ENCODE measurements around the gene EN1.

The EN1 gene

DNA sequence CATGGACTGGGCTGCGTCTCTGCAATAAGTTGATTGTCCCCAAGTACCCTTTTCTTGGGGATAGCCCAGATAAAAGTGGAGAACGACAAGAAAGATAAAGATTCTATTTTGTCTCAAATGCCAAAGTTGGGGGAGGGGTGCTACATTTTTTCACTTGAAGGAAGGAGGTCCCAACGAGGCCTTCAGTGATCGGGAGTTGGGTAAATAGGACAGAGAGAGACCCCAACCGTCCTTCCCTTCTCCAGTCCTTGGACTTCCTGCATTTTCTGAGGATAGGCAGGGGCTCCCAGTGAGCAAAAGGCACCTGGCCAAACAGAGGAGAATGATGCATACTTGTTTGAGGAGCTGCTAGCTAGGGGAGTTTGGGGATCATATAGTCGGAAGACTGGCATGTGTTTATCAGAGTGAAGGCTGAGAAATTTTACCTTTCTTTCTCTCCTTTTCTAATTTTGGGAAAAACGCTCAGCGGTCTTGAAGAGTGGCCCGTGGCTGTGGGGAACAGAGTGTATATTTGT is 3.5 kb upstream of the EN1 start:
- H3K27ac ChIP-seq, result no peak overlapping the region
- TF ChIP-seq ZFX (IDR thresholded peaks at IDR 0.05), result no peak
- TF ChIP-seq, protein P1, sequence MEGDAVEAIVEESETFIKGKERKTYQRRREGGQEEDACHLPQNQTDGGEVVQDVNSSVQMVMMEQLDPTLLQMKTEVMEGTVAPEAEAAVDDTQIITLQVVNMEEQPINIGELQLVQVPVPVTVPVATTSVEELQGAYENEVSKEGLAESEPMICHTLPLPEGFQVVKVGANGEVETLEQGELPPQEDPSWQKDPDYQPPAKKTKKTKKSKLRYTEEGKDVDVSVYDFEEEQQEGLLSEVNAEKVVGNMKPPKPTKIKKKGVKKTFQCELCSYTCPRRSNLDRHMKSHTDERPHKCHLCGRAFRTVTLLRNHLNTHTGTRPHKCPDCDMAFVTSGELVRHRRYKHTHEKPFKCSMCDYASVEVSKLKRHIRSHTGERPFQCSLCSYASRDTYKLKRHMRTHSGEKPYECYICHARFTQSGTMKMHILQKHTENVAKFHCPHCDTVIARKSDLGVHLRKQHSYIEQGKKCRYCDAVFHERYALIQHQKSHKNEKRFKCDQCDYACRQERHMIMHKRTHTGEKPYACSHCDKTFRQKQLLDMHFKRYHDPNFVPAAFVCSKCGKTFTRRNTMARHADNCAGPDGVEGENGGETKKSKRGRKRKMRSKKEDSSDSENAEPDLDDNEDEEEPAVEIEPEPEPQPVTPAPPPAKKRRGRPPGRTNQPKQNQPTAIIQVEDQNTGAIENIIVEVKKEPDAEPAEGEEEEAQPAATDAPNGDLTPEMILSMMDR (conservative IDR thresholded peaks at IDR 0.05), result no peak

DNA sequence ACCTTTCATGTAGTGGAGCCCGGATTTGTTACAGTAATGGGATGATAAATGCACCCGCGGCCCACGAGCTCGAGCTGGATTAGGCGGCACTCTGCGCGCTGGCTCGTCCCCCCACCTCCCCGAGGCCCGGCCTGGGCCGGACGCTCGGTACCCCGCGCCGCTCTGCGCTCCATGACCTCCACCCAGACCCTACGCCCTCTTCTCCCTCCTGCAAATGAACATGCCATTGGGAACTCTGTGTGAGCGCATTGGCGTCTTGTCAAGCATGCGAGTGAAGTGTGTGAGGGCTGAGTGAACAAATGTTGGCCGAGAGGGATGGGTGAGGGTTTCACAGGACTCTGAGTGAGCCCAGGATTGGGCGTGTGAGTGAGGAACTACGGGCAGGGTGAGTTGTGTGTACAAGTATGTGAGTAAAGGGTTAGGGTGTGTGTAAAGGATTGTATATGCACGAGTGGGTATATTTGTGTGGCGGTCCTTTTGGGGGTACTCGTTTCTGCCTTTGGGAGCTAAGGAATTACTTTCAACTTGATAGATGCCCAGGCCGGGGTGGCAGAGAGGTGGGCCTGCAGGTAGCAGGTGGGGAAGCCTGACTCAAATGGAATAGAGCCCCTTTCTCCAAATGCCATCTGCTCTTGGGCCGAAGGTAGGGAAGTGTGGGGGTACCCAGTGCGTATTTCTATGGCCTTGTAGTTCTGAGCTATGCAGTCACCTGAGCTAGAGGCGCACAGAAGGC is 2.9 kb upstream of the EN1 start:
- TF ChIP-seq, protein P1 (conservative IDR thresholded peaks at IDR 0.05), result no peak
- TF ChIP-seq ZFX (IDR thresholded peaks at IDR 0.05), result no peak
- no peak overlapping the region for H3K27ac ChIP-seq

- TF ChIP-seq ZFX (IDR thresholded peaks at IDR 0.05), result no peak
- TF ChIP-seq, protein P1 (conservative IDR thresholded peaks at IDR 0.05), result no peak
- H3K27ac ChIP-seq, result no peak overlapping the region
These were observed 2.0 kb upstream of the EN1 start for GRCh38 chr2:118849226-118850167.

DNA sequence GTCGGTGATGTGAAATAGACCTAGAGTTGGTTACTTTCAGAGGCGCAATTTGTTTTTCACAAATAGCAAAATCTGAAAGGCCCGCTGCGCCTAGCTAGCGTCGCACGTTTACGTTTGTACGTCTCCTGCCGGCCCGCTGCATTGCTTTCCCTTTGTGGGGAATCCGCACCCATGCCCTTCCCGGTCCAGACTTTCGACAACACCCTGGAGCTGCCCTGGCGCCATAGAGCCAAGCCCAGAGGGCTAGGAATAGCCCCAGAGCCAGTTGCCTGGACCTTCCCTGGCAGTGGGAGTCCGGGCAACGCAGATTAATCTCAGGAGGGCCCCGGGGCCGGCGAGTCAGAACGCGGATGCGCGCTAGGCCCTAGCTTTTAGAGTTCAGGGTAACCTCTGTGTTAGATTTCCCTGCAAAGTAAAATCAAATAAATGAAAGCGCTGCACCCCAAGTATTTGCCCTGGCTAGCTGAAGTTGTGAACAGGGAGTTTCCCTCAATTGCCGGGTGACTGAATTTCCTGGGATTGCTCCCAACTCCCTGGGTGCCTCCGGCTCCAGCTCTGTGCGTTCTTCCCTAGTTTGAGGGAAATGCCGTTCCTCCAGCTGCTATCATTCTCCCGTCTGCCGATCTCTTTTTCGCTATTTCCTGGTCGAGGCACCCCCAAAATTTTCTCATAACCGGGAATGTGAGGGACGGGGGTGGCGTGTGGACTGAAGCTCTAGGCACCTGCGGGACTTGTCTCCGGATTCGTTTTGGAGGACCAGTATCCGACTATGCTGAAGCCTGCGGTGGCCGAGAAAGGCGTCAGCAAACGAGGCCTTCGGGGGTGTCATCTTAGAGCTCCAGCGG is 1.2 kb upstream of the EN1 start:
- H3K27ac ChIP-seq, result no peak overlapping the region
- TF ChIP-seq ZFX (IDR thresholded peaks at IDR 0.05), result no peak
- TF ChIP-seq, protein P1 (conservative IDR thresholded peaks at IDR 0.05), result no peak

GRCh38 chr2:118847762-118848172 is 319 bp upstream of the EN1 start:
- H3K27ac ChIP-seq, result no peak overlapping the region
- TF ChIP-seq, protein P1 (conservative IDR thresholded peaks at IDR 0.05), result no peak
- TF ChIP-seq ZFX (IDR thresholded peaks at IDR 0.05), result no peak

DNA sequence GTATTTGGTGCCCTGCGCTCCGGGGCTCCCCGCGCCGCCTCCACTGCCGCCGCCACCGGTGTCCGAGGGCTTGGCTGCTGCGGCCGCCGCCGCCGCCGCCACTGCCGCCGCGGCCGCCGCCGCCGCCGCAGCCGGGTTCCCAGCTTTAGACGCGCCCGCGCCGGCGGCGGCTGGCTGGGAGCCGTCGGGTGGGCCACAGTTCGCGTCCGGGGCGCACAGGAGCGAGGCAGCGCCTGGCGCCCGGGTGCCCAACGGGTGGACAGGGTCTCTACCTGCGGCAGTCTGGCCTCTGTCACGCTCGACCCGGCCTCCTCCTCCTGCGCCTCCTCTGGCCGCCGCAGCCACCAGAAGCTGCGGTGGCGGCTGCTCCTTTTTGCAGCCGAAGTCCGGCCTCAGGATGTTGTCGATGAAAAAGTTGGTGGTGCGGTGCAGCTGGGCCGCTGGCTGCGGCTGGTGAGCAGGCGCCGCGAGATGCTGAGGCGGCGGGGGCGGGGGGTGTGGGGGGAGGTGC is 951 bp downstream of the EN1 start:
- no peak for TF ChIP-seq ZFX (IDR thresholded peaks at IDR 0.05)
- TF ChIP-seq, protein P1 (conservative IDR thresholded peaks at IDR 0.05), result no peak
- no peak overlapping the region for H3K27ac ChIP-seq

Measured in C4-2B (cell line).